Keratinocyte (primary cell): Measurements from ENCODE around the gene GOLT1A. TPM values are rescaled to one million over a fixed set of nuclear protein-coding genes. Genes with fewer than 3 reads are reported as not detected.
A peak's percentile ranks its signal among the peaks of the same experiment; 100 is the strongest.

Experiments used
- DNase-seq: peaks from one replicate; pipeline ENCODE4 v3.0.0-alpha.2; 2011; ENCODE audit warnings: low read depth, missing footprints, low spot score
- FAIRE-seq: peaks from 2 replicates; lab custom pipeline; 2011; peaks lifted over from hg19 to GRCh38; lab: Jason Lieb, UNC
- H2AFZ ChIP-seq: 2 replicates; pipeline ENCODE4 v1.6.0; 2012; ENCODE audit warnings: low read length, control low read depth, inconsistent platforms; ENCODE audit not compliant: control insufficient read depth
- H3K27ac ChIP-seq: 2 replicates; pipeline ENCODE4 v1.5.1; 2011; ENCODE audit warnings: low read length; ENCODE audit not compliant: control insufficient read depth, insufficient read depth
- H3K27me3 ChIP-seq: 3 replicates; pipeline ENCODE4 v1.6.0; 2011; ENCODE audit warnings: low read length; ENCODE audit not compliant: control insufficient read depth, insufficient read depth; ENCODE audit errors: extremely low read depth
- H3K36me3 ChIP-seq, 2 experiments: 2 replicates in 1 of 2; 3 replicates in 1 of 2; pipeline ENCODE4 v1.5.1; 2011; ENCODE audit warnings: low read length in 2 of 2, mild to moderate bottlenecking in 1 of 2; ENCODE audit not compliant: control insufficient read depth in 2 of 2, insufficient read depth in 2 of 2; ENCODE audit errors: extremely low read depth in 1 of 2
- H3K4me1 ChIP-seq: 3 replicates; pipeline ENCODE4 v1.5.1; 2011; ENCODE audit warnings: low read length; ENCODE audit not compliant: control insufficient read depth, insufficient read depth; ENCODE audit errors: extremely low read depth
- H3K4me2 ChIP-seq: 3 replicates; pipeline ENCODE4 v1.6.0; 2011; ENCODE audit warnings: low read depth, low read length; ENCODE audit not compliant: control insufficient read depth, insufficient read depth; ENCODE audit errors: extremely low read depth
- H3K4me3 ChIP-seq, 3 experiments: fragments of 200-600 bp in 1 of 3; sonication (generic) in 1 of 3; 2 replicates in 2 of 3; 3 replicates in 1 of 3; pipeline ENCODE4 v1.5.1; 2011 to 2016; ENCODE audit warnings: low read length in 3 of 3, mild to moderate bottlenecking in 3 of 3, control low read depth in 2 of 3, inconsistent platforms in 1 of 3, low read depth in 1 of 3, mixed read lengths in 1 of 3, mixed run types in 1 of 3, moderate library complexity in 1 of 3; ENCODE audit not compliant: control insufficient read depth in 2 of 3, insufficient read depth in 2 of 3; ENCODE audit errors: extremely low read depth in 1 of 3
- H3K79me2 ChIP-seq: 2 replicates; pipeline ENCODE4 v1.6.0; 2012; ENCODE audit warnings: low read length; ENCODE audit not compliant: control insufficient read depth, insufficient read depth
- H3K9ac ChIP-seq: 3 replicates; pipeline ENCODE4 v1.6.0; 2011; ENCODE audit warnings: low read length; ENCODE audit not compliant: control insufficient read depth, insufficient read depth; ENCODE audit errors: extremely low read depth
- H3K9me1 ChIP-seq: 3 replicates; pipeline ENCODE4 v1.6.0; 2011; ENCODE audit warnings: low read length; ENCODE audit not compliant: control insufficient read depth, insufficient read depth; ENCODE audit errors: extremely low read depth
- H3K9me3 ChIP-seq: 2 replicates; pipeline ENCODE4 v1.5.1; 2012; ENCODE audit warnings: low read depth, low read length; ENCODE audit not compliant: control insufficient read depth
- H4K20me1 ChIP-seq: 3 replicates; pipeline ENCODE4 v1.6.0; 2011; ENCODE audit warnings: low read length; ENCODE audit not compliant: control insufficient read depth, insufficient read depth; ENCODE audit errors: extremely low read depth
- EZH2 ChIP-seq: IDR thresholded peaks from one replicate; pipeline ENCODE4 v1.6.1; 2012; ENCODE audit warnings: inconsistent platforms, mild to moderate bottlenecking, low read length, moderate library complexity
- dilution Hi-C: fragments of 300-500 bp; cut with MboI; formaldehyde crosslinking; loops from one replicate; pipeline ENCODE4 v1.7.0; 2020; ENCODE audit warnings: low sequenced_read_pairs; ENCODE audit not compliant: extremely low pct_ligation_motif_present
- polyA plus RNA-seq, 5 experiments: library from polyadenylated mRNA; depleted of rRNA in 3 of 5; stranded (reverse) in 3 of 5; stranded (forward) in 1 of 5; unstranded in 1 of 5; fragments of >200 nt; gene quantifications; 1 replicate in 1 of 5; 2 replicates in 3 of 5; 3 replicates in 1 of 5; pipeline versions ENCODE4 v1.2.1 to v1.2.3, GENCODE V29; 2011 to 2012; ENCODE audit warnings: missing spikeins in 2 of 5, low read depth in 1 of 5, low replicate concordance in 1 of 5
- TF ChIP-seq, protein P1 (sequence below), 3 experiments: IDR thresholded peaks in 1 of 3; conservative IDR thresholded peaks in 1 of 3; optimal IDR thresholded peaks in 1 of 3; 2 replicates in 2 of 3; 3 replicates in 1 of 3; pipeline versions ENCODE3 to v1.5.1; 2011; ENCODE audit warnings: low read length in 3 of 3, mild to moderate bottlenecking in 3 of 3, moderate library complexity in 2 of 3, control low read depth in 1 of 3, inconsistent platforms in 1 of 3; ENCODE audit not compliant: insufficient read depth in 2 of 3; ENCODE audit errors: extremely low read depth in 1 of 3

The GOLT1A gene
- polyA plus RNA-seq, 1 donor (not counting 4 experiments of a cell fraction or from before 2014, with no cell fraction given), result 0.46 TPM

DNA sequence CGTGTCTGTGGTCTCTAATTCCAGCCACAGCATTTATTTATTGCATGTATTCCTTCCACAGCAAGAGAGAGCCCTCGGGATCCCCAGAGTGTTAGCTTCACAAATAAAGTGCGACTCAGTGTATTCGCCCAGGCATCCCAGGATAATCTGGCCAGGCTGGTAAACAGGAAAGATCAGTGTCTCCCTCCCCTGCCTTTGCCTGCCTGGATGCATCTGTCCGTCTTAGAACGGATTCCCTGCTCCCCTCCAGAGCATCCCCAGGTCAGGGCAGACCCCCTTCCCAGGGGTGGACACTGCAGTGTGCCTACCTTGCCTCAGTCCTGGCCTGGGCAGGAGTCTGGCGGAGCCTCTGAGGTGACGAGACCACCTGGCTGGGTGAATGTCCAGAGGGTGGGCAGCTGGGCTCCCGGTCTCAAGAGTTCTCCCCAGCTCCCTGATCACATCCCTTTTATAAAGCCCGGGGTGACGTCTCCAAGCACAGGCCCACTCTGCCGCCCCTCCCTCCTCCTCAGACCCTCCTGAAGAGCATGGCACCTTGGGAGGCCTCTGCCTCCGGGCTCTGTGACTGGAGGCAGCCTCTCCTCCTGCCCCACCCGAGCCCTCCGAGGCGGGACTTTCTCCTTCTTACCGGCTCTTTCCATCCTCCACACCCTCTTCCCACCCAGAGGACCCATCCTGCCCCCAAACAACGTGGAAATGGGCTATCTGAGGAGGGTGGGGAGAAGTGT lies 17.6 kb downstream of the GOLT1A start, which contains the start of gene KISS1:
Gene KISS1 (minus strand): TSS at position 424 of the 728 bp plus-strand sequence. CDS start 3,615 bp downstream, outside the sequence.
- dilution Hi-C loops, result no loop called here
- Histone ChIP-seq H3K9me1 (no peaks in the 10 kb centered on the region), H3K9me3 (no peaks in the 10 kb centered on the region), H3K4me1 (peaks cover 20% of the 10 kb centered on the region), H3K4me3 (no peak within 1 kb of the TSS), H3K36me3 (no peaks in the 10 kb centered on the region), H3K79me2 (no peaks in the 10 kb centered on the region), H3K27ac (no peak within 1 kb of the TSS), H2AFZ (peak within 1 kb of the TSS; percentile 49), H4K20me1 (no peaks in the 10 kb centered on the region), H3K4me2 (no peak within 1 kb of the TSS), H3K9ac (no peak within 1 kb of the TSS), H3K27me3 (peaks cover 5% of the 10 kb centered on the region)
- no peak for TF ChIP-seq EZH2
- TF ChIP-seq, protein P1, sequence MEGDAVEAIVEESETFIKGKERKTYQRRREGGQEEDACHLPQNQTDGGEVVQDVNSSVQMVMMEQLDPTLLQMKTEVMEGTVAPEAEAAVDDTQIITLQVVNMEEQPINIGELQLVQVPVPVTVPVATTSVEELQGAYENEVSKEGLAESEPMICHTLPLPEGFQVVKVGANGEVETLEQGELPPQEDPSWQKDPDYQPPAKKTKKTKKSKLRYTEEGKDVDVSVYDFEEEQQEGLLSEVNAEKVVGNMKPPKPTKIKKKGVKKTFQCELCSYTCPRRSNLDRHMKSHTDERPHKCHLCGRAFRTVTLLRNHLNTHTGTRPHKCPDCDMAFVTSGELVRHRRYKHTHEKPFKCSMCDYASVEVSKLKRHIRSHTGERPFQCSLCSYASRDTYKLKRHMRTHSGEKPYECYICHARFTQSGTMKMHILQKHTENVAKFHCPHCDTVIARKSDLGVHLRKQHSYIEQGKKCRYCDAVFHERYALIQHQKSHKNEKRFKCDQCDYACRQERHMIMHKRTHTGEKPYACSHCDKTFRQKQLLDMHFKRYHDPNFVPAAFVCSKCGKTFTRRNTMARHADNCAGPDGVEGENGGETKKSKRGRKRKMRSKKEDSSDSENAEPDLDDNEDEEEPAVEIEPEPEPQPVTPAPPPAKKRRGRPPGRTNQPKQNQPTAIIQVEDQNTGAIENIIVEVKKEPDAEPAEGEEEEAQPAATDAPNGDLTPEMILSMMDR (optimal IDR thresholded peaks at IDR 0.05 in 1 of 3, IDR thresholded peaks at IDR 0.05 in 1 of 3, conservative IDR thresholded peaks at IDR 0.05 in 1 of 3; ENCODE audit: extremely low read depth in 1 of 3, insufficient read depth in 2 of 3, low read length in 3 of 3), result no peak
- no peak for FAIRE-seq
- no peak for DNase-seq

DNA sequence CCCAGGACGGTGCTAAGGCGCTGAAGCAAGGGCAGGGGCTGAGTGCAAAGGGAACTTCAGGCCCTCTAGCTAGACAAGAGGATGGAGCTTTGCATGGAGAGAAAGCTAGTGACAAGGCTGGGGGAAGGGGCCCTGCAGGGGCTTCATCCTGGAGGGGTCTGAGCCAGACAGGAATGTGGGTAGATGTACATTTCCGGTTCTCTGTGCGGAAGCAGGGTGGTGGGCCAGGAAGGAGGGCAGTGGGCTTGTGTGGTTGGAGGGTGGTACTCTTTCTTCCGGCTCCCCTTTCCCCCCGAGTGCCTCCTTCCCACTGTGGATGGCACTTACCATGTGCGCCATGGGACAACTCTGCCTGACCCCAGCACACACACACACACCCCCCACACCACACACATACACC lies 19.0 kb downstream of the GOLT1A start:
- H3K9me1 ChIP-seq, result no peaks in the 10 kb centered on the region
- dilution Hi-C loops, result no loop called here
- no peak overlapping the region for H3K4me3 ChIP-seq
- H3K79me2 ChIP-seq, result no peaks in the 10 kb centered on the region
- H3K4me1 ChIP-seq, result peaks cover 23% of the 10 kb centered on the region
- H3K36me3 ChIP-seq, result no peaks in the 10 kb centered on the region
- FAIRE-seq (no peak), DNase-seq (no peak)
- H3K9me3 ChIP-seq, result no peaks in the 10 kb centered on the region
- H4K20me1 ChIP-seq, result no peaks in the 10 kb centered on the region
- TF ChIP-seq EZH2, result no peak
- TF ChIP-seq, protein P1 (optimal IDR thresholded peaks at IDR 0.05 in 1 of 3, IDR thresholded peaks at IDR 0.05 in 1 of 3, conservative IDR thresholded peaks at IDR 0.05 in 1 of 3; ENCODE audit: extremely low read depth in 1 of 3, insufficient read depth in 2 of 3, low read length in 3 of 3), result no peak
- H3K9ac ChIP-seq, result no peak overlapping the region
- H3K4me2 ChIP-seq, result no peak overlapping the region
- H3K27ac ChIP-seq, result no peak overlapping the region
- H3K27me3 ChIP-seq, result peaks cover 5% of the 10 kb centered on the region
- H2AFZ ChIP-seq, result no peak overlapping the region
